ENCODE results near the gene MYZAP.

The MYZAP gene

GRCh38 chr15:57562196-57562769 lies 29.4 kb upstream of the MYZAP start:
- no peak for DNase-seq (ENCODE audit: low read depth in 1 of 2, low spot score in 1 of 2)

- DNase-seq (ENCODE audit: low read depth in 1 of 2, low spot score in 1 of 2): no peak
Observed at GRCh38 chr15:57563416-57563815, 28.3 kb upstream of the MYZAP start.

DNA sequence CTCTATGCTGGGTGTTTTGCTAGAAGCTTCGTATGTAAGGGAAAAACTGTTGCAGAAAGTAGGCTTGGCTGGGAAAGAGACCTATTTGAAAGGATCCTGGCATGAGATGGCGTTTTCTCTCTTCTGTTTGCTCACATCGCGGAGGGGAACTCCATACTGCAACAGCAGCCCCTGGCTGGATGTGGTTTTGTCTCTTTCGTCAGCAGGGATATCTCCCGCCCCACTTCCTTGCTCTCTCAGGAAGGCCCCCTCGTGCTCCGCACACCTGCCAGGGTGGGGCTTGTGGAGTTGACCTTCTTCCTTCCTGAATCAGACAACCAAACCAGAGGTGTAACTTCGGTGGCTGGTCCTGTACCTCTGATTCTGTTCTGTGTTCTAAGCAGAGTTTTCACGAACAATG lies 26.4 kb upstream of the MYZAP start:
- DNase-seq (ENCODE audit: low read depth in 1 of 2, low spot score in 1 of 2): no peak

GRCh38 chr15:57566834-57567233 lies 24.9 kb upstream of the MYZAP start:
- no peak for DNase-seq (ENCODE audit: low read depth in 1 of 2, low spot score in 1 of 2)

- no peak for DNase-seq (ENCODE audit: low read depth in 1 of 2, low spot score in 1 of 2)
Observed at GRCh38 chr15:57567891-57568290, 23.8 kb upstream of the MYZAP start.

DNA sequence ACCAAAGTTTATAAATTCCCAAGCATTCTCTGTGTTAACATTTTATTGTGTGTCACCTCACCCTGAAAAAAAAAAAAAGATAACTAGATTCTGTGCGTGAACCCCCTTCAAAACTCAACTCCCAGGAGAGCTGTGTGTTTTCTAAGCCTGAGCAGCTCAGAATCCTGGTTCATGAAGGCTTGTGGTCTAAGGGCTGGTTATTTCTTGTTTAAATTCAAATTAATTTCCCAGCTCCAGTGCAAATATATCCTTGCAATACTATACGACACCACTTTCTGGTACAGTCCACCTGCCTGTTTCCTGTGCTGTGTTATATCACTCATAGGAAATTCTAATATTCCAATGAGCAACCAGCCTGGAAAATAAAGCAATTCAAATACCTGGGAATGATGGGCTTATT lies 23.4 kb upstream of the MYZAP start:
- DNase-seq (ENCODE audit: low read depth in 1 of 2, low spot score in 1 of 2): no peak

GRCh38 chr15:57570340-57570739 lies 21.4 kb upstream of the MYZAP start:
- DNase-seq (ENCODE audit: low read depth in 1 of 2, low spot score in 1 of 2): no peak

DNA sequence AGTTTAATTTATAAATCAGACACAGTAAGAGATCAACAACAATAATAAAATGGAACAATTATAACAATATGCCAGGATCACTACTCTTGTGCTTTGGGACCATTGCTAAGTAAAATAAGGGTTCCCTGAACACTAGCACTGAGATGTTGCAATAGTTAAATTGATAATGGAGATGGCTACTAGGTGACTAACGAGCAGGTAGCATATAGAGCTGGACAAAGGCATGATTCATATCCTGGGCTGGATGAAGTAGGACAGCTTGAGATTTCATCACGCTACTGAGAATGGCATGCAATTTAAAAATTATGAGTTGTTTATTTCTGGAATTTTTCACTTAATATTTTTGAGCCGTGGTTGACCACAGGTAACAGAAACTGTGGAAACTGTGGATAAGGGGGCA lies 20.7 kb upstream of the MYZAP start:
- DNase-seq (ENCODE audit: low read depth in 1 of 2, low spot score in 1 of 2): no peak

DNA sequence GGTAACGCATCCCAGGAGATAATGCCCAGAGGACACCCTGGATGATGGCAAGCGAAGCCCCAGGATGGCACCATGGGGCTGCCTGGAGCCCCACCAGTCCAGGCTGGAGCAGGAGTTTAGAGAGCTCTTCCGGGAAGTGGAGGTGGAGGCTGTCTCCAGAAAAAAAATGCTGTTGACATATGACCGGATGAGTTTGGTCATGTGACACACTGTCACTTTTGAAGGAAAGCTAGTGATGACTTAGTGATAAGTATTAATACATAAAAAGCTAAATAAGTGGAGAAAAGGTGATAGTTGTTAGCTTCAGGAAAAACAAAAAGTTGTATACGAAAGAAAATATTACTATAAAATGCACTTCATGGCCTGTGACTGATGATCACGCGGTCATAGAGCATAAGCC lies 20.0 kb upstream of the MYZAP start:
- no peak for DNase-seq (ENCODE audit: low read depth in 1 of 2, low spot score in 1 of 2)

DNA sequence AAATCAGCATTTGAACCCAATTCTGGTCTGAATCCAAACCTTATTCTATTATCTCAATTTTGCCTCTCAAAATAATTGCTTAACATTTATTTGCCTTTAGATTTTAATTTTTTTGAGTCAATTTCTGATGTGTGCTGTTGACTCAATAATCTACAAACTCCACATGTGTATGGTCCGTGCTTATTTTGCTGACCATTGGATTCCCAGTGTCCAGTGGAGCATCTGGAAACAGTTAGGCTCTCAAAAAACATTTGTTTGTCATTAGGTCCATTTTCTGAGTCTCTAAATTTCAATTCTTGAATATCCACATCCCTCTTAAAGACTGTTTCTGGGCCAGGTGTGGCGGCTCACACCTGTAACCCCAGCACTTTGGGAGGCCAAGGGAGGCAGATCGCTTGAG lies 19.2 kb upstream of the MYZAP start:
- DNase-seq (ENCODE audit: low read depth in 1 of 2, low spot score in 1 of 2): no peak

- DNase-seq (ENCODE audit: low read depth in 1 of 2, low spot score in 1 of 2): no peak
Observed at GRCh38 chr15:57573151-57573550, 18.6 kb upstream of the MYZAP start.

GRCh38 chr15:57575363-57575762 lies 16.3 kb upstream of the MYZAP start:
- no peak for DNase-seq (ENCODE audit: low read depth in 1 of 2, low spot score in 1 of 2)

- no peak for DNase-seq (ENCODE audit: low read depth in 1 of 2, low spot score in 1 of 2)
Observed at GRCh38 chr15:57578288-57578900, 13.3 kb upstream of the MYZAP start.

DNA sequence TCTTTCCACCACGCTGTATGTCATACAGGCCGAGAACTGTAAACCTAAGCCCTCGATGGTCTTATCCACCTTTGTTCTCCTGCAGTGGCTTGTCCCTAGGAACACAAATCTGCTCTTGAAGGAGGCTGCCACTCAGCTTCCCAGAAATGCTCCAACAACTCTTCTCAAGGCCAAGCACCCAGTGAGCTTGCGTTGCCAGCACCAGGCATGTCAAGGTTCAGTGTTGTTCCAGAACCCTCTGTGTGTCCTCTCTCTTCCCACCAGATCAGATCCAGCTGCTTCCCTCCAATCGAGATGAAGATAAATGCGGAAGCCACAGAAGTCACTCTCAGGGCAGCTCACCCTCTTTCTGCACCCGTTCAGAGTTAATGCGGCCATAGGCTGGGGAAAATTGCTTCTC lies 11.3 kb upstream of the MYZAP start:
- no peak for DNase-seq (ENCODE audit: low read depth in 1 of 2, low spot score in 1 of 2)

DNA sequence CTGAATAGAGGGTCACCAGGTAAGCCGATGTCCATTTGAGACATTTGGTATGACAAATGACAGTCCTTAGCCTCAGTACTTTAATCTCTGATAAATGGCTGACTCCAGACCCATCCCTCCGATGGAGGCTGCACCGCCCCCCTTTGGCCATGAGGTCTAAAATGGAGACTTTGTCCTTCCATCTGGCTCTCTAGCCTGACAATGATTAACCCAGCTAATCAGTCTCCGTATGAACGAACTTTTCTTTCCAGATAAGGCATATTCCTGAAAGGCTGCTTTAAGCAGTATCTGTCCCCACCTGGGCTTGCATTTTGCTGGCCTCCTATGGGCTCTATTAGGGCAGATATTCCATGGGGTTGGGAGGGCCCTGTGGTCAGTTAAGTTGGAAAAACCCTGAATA lies 10.8 kb upstream of the MYZAP start:
- no peak for DNase-seq (ENCODE audit: low read depth in 1 of 2, low spot score in 1 of 2)

DNA sequence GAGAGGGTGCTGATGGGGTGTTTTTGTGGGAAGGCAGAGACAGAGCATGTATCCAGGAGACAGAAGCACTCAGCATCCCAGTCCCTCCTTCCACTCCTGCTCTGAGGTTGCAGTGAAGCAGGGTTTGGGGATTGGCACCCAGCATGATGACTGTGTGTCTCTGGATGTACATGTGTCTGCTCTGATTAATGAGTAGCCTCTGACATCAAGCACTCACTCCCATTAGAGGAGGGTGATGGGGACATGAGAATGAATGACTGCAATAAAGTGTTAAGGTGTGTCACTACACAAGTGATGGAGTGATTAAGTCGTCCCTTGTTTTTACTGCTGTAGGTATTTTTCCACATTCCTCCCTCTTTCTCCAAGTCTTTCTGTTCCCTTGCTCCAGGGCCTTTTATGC lies 9.6 kb upstream of the MYZAP start:
- DNase-seq (ENCODE audit: low read depth in 1 of 2, low spot score in 1 of 2): no peak

GRCh38 chr15:57583282-57583681 lies 8.4 kb upstream of the MYZAP start:
- DNase-seq (ENCODE audit: low read depth in 1 of 2, low spot score in 1 of 2): no peak

DNA sequence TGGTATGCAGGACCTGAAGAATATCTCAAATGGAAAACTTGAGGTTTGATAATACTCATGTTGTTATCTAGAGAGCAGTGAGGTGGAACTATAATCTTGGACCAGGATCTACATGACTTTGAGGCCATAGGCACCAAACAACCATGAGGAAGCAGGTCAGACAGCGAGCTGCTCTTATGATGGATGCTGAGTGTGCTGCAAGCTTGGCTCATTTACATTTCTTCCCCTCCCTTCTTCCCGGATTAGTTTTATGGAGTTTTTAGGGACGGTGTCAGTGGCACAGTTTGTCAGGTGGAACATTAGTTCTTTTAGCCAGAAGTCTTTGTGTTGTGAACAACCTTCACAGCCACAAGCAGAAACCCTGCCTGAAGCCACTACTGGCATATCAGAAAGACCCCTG lies 8.0 kb upstream of the MYZAP start:
- DNase-seq (ENCODE audit: low read depth in 1 of 2, low spot score in 1 of 2): no peak

DNA sequence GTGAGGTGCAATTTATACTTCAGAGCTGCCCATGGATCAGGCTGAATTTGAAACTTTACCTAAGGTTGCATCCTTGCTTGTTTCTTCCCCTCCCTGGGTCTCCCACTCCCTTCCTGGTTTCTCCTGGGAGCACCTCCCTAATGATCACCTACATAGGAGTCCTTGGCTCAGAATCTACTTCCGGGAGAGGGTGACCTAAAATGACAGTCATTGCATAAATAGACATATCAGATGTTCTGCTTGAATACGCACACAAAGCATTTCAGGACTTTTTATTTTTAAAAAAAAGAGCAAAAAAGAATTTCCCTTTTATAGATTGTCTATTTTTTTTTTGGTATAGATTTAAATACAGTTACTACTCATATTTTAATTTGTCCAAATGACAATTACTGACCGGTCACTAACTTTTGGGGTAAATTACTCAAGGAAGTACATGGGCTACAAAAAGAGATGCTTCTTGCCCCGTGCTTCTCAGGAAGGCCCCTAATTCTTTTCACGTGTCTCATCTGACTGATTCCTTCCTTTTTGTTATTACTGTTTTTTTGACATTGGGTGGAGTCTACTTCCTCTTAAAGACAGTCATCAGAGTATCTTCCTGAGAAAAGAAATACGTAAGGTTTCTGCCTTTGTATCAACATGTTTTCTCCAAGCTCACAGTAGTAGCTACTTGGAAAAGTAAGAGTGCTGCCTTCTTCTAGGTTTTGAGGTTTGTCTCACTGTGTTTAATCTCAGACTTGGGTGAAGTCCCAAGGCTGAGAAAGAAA lies 4.9 kb upstream of the MYZAP start:
- no peak for DNase-seq (ENCODE audit: low read depth in 1 of 2, low spot score in 1 of 2)

DNA sequence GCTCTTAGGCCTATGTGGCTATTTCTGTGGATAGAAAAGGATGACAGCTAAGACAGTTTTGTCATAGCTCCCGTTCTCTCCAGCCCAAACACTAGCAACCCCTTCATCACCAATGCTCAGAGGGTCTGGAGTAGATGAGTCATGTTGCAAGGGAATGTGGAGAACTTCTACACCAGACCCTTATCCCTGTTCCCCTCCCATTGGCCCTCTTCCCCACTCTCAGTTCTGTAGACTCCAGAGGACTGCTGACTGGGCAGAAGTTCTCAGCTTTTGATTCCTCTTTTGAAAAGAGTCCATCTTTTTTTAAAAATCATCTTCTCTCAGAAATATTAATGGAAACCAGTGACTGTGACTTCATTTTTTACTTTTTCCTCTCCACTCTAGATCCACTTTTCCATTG lies 2.4 kb upstream of the MYZAP start:
- no peak for DNase-seq (ENCODE audit: low read depth in 1 of 2, low spot score in 1 of 2)

DNA sequence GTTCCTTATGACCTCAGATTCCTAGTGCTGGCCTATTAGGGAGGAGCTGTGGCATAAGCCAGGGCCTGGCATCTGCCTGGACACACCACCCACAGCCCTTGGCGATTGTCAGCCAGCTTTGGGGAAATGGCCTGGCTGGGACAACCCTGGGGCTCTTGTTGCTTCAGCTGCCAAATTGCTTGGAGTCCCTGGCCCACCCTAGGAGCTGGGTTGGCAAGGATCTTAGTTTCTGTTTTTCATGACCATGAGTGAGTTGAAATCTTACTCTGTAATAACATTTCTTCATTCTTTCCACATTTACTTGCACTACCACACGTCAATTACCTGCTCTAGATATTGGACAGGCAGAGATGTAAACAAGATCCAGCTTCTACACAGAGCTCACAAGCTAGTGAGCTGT lies 1.9 kb upstream of the MYZAP start:
- no peak for DNase-seq (ENCODE audit: low read depth in 1 of 2, low spot score in 1 of 2)

- no peak for DNase-seq (ENCODE audit: low read depth in 1 of 2, low spot score in 1 of 2)
Observed at GRCh38 chr15:57591237-57591821, 375 bp upstream of the MYZAP start.

All from stimulated activated CD4-positive, alpha-beta T cell treated with anti-CD3 and anti-CD28 coated beads, Interleukin-15, amount 100 ng/mL, for 1 hour (primary cell).